GM19351 (cell line): ENCODE results near the gene ADAMTS14.

Source experiments
- ATAC-seq: cut with Tn5 transposase; IDR thresholded peaks from one replicate; pipeline ENCODE4 v1.9.1; 2021; ENCODE audit warnings: mild to moderate bottlenecking, moderate library complexity; ENCODE audit not compliant: unreplicated experiment

Gene ADAMTS14

GRCh38 chr10:70745555-70745954 lies 73.2 kb downstream of the ADAMTS14 start:
- ATAC-seq, result no peak

- no peak for ATAC-seq
These were observed 75.1 kb downstream of the ADAMTS14 start for GRCh38 chr10:70747192-70747965.

- ATAC-seq, result no peak
These were observed 76.0 kb downstream of the ADAMTS14 start for GRCh38 chr10:70748305-70748704.

GRCh38 chr10:70748801-70749573 lies 76.7 kb downstream of the ADAMTS14 start:
- ATAC-seq, result no peak

GRCh38 chr10:70749756-70750155 lies 77.5 kb downstream of the ADAMTS14 start:
- ATAC-seq, result no peak

- ATAC-seq, result no peak
These were observed 77.9 kb downstream of the ADAMTS14 start for GRCh38 chr10:70750156-70750703.

- no peak for ATAC-seq
These were observed 79.0 kb downstream of the ADAMTS14 start for GRCh38 chr10:70751356-70751755.

GRCh38 chr10:70751991-70752390 lies 79.7 kb downstream of the ADAMTS14 start:
- ATAC-seq, result no peak

GRCh38 chr10:70752571-70752970 lies 80.3 kb downstream of the ADAMTS14 start:
- no peak for ATAC-seq

- no peak for ATAC-seq
These were observed 80.8 kb downstream of the ADAMTS14 start for GRCh38 chr10:70753026-70753663.

- no peak for ATAC-seq
These were observed 81.7 kb downstream of the ADAMTS14 start for GRCh38 chr10:70753841-70754621.

- no peak for ATAC-seq
These were observed 84.5 kb downstream of the ADAMTS14 start for GRCh38 chr10:70756700-70757360.

- no peak for ATAC-seq
These were observed 85.5 kb downstream of the ADAMTS14 start for GRCh38 chr10:70757856-70758255.

- ATAC-seq, result no peak
These were observed 86.6 kb downstream of the ADAMTS14 start for GRCh38 chr10:70758757-70759514.

- no peak for ATAC-seq
These were observed 87.5 kb downstream of the ADAMTS14 start for GRCh38 chr10:70759781-70760180.

GRCh38 chr10:70760271-70760787 lies 88.0 kb downstream of the ADAMTS14 start:
- ATAC-seq, result no peak

GRCh38 chr10:70761031-70761601 lies 88.8 kb downstream of the ADAMTS14 start:
- ATAC-seq, result no peak

GRCh38 chr10:70761727-70762350 lies 89.5 kb downstream of the ADAMTS14 start:
- no peak for ATAC-seq
